ENCODE measurements around the gene GALNT18. TPM values are rescaled to one million over a fixed set of nuclear protein-coding genes. Genes with fewer than 3 reads are reported as not detected.

The GALNT18 gene
- total RNA-seq, 1 experiment from 2014 or later = not detected

GRCh38 chr11:11415901-11416300 is 205.9 kb downstream of the GALNT18 start:
- Histone ChIP-seq H3K4me3 (no peak overlapping the region), H3K4me2 (no peak overlapping the region), H3K9me2 (ENCODE audit: insufficient read depth) (no peaks in the 10 kb centered on the region), H3K27me3 (ENCODE audit: insufficient read depth, low read depth) (peaks cover 34% of the 10 kb centered on the region), H2AFZ (no peak overlapping the region), H3K79me2 (ENCODE audit: low read depth) (no peaks in the 10 kb centered on the region), H4K20me1 (ENCODE audit: insufficient read depth) (no peaks in the 10 kb centered on the region), H3K4me1 (replicated peaks; ENCODE audit: insufficient read depth) (no peaks in the 10 kb centered on the region), H3K9me3 (ENCODE audit: insufficient read depth, low read depth) (no peaks in the 10 kb centered on the region), H3K27ac (no peak overlapping the region), H3K36me3 (ENCODE audit: low read depth) (no peaks in the 10 kb centered on the region), H3F3A (ENCODE audit: insufficient read depth, low read depth) (no peaks in the 10 kb centered on the region)
- CTCF ChIA-PET = no interaction called here
- DNase-seq = no peak
- intact Hi-C loops (cut with micrococcal nuclease; ENCODE audit: unreplicated experiment) = no loop called here
- POLR2A ChIA-PET (ENCODE audit: unreplicated experiment) = no interaction called here
- BruUV-seq (replicated peaks) = no TSS peak
- TF ChIP-seq CTCF (conservative IDR thresholded peaks at IDR 0.05) (no peak), EZH2 (IDR thresholded peaks at IDR 0.05; ENCODE audit: low read depth) (no peak)

- Histone ChIP-seq H3K4me2 (no peak overlapping the region), H3K9me2 (ENCODE audit: insufficient read depth) (no peaks in the 10 kb centered on the region), H3K79me2 (ENCODE audit: low read depth) (no peaks in the 10 kb centered on the region), H3F3A (ENCODE audit: insufficient read depth, low read depth) (no peaks in the 10 kb centered on the region), H2AFZ (no peak overlapping the region), H3K4me1 (replicated peaks; ENCODE audit: insufficient read depth) (no peaks in the 10 kb centered on the region), H3K4me3 (no peak overlapping the region), H4K20me1 (ENCODE audit: insufficient read depth) (no peaks in the 10 kb centered on the region), H3K27me3 (ENCODE audit: insufficient read depth, low read depth) (peaks cover 39% of the 10 kb centered on the region), H3K27ac (no peak overlapping the region), H3K9me3 (ENCODE audit: insufficient read depth, low read depth) (no peaks in the 10 kb centered on the region), H3K36me3 (ENCODE audit: low read depth) (no peaks in the 10 kb centered on the region)
- intact Hi-C loops (cut with micrococcal nuclease; ENCODE audit: unreplicated experiment) = no loop called here
- ChIA-PET CTCF (no interaction called here), POLR2A (ENCODE audit: unreplicated experiment) (no interaction called here)
- TF ChIP-seq CTCF (conservative IDR thresholded peaks at IDR 0.05) = no peak
- no peak for TF ChIP-seq EZH2 (IDR thresholded peaks at IDR 0.05; ENCODE audit: low read depth)
- BruUV-seq (replicated peaks) = no TSS peak
- no peak for DNase-seq
These were observed 206.8 kb downstream of the GALNT18 start for GRCh38 chr11:11414996-11415395.

- Histone ChIP-seq H3K9me2 (ENCODE audit: insufficient read depth) (no peaks in the 10 kb centered on the region), H3K9me3 (ENCODE audit: insufficient read depth, low read depth) (no peaks in the 10 kb centered on the region), H3F3A (ENCODE audit: insufficient read depth, low read depth) (no peaks in the 10 kb centered on the region), H3K36me3 (ENCODE audit: low read depth) (no peaks in the 10 kb centered on the region), H4K20me1 (ENCODE audit: insufficient read depth) (no peaks in the 10 kb centered on the region), H3K4me3 (no peak overlapping the region), H3K79me2 (ENCODE audit: low read depth) (no peaks in the 10 kb centered on the region), H3K27me3 (ENCODE audit: insufficient read depth, low read depth) (peaks cover 49% of the 10 kb centered on the region), H3K27ac (no peak overlapping the region), H3K4me2 (no peak overlapping the region), H3K4me1 (replicated peaks; ENCODE audit: insufficient read depth) (no peaks in the 10 kb centered on the region), H2AFZ (no peak overlapping the region)
- intact Hi-C loops (cut with micrococcal nuclease; ENCODE audit: unreplicated experiment) = no loop called here
- ChIA-PET CTCF (no interaction called here), POLR2A (ENCODE audit: unreplicated experiment) (no interaction called here)
- TF ChIP-seq EZH2 (IDR thresholded peaks at IDR 0.05; ENCODE audit: low read depth) (no peak), CTCF (conservative IDR thresholded peaks at IDR 0.05) (no peak)
- no peak for DNase-seq
- BruUV-seq (replicated peaks) = no TSS peak
These were observed 208.0 kb downstream of the GALNT18 start for GRCh38 chr11:11413776-11414175.
